Osteocyte (in vitro differentiated cells): ENCODE measurements around the gene TAP2. TPM values are rescaled to one million over a fixed set of nuclear protein-coding genes. Genes with fewer than 3 reads are reported as not detected.

Experiments
- DNase-seq: peaks from one replicate; pipeline ENCODE4 v3.0.0; 2021; ENCODE audit warnings: mixed read lengths; ENCODE audit not compliant: unreplicated experiment; ENCODE audit errors: extremely low spot score
- H3K27ac Mint-ChIP-seq: one replicate; pipeline ENCODE4 v1.8.0; 2021; ENCODE audit warnings: mild to moderate bottlenecking, mixed read lengths; ENCODE audit not compliant: unreplicated experiment
- H3K27me3 Mint-ChIP-seq: one replicate; pipeline ENCODE4 v1.8.0; 2021; ENCODE audit warnings: mixed read lengths; ENCODE audit not compliant: unreplicated experiment
- H3K36me3 Mint-ChIP-seq: one replicate; pipeline ENCODE4 v1.8.0; 2021; ENCODE audit warnings: mixed read lengths; ENCODE audit not compliant: unreplicated experiment
- H3K4me1 Mint-ChIP-seq: one replicate; pipeline ENCODE4 v1.8.0; 2021; ENCODE audit warnings: mixed read lengths; ENCODE audit not compliant: unreplicated experiment
- H3K4me3 Mint-ChIP-seq: one replicate; pipeline ENCODE4 v1.8.0; 2021; ENCODE audit warnings: mild to moderate bottlenecking, moderate library complexity, mixed read lengths; ENCODE audit not compliant: unreplicated experiment
- H3K9me3 Mint-ChIP-seq: one replicate; pipeline ENCODE4 v1.8.0; 2021; ENCODE audit warnings: mixed read lengths; ENCODE audit not compliant: unreplicated experiment
- total RNA-seq: library from RNA; stranded (reverse); gene quantifications from 2 replicates; pipeline ENCODE4 v1.2.1, GENCODE V29; 2021
- TF ChIP-seq, protein P1 (sequence below): fragments of 200-600 bp; sonication (generic); IDR thresholded peaks from 2 replicates; pipeline ENCODE4 v1.5.0; 2021; ENCODE audit warnings: antibody characterized with exemption, mild to moderate bottlenecking, moderate library complexity

Gene TAP2
- total RNA-seq, 1 donor from 2014 or later: 51.9 TPM

DNA sequence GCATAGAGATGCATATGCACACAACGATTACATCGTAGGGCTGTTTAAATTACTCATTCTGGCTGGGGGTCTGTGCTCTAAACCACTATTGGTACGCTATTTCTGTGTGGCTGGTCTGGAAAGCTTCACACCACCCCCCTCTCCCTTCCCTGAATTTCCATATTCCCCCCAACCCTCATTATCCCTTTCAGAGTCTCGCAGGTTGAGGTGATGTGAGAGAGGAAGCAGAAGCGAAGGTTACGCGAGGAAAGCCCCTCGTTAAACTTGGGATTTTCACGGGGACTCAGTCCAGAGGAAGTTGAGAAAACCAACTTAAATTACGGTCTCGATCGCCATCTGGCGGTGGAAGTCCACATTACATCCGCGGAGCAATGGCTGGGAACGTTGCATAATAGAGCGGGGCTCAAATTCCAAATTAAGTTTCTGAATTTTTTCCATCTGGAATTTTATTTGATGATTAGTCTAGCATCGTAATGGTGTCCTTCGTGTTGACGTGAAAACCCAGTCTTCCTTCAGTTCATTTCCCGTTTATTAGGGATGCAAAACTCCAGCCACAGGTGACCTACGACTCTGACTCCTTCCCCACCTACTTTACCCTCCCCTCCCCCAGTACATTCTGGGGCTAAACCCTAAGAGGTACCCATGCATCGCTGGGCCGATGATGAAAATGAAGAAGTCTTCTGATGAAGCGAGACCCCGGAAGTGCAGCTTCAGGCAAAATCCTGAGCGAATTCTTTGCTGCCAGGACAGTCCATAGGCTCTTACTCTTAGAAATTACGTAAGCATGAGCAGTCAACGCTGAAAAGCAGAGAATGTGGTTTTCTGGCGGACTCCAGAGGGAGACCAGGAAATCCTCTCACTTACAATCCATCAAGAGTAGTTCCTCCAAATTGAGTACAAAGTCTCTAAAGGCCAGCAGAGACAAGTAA lies 41.4 kb downstream of the TAP2 start:
- Mint-ChIP-seq H3K27ac (no peak overlapping the region), H3K4me3 (peak overlapping the region; percentile 62), H3K36me3 (no peaks in the 10 kb centered on the region), H3K27me3 (peaks cover 79% of the 10 kb centered on the region), H3K9me3 (peaks cover 6% of the 10 kb centered on the region), H3K4me1 (peaks cover 4% of the 10 kb centered on the region)
- TF ChIP-seq, protein P1, sequence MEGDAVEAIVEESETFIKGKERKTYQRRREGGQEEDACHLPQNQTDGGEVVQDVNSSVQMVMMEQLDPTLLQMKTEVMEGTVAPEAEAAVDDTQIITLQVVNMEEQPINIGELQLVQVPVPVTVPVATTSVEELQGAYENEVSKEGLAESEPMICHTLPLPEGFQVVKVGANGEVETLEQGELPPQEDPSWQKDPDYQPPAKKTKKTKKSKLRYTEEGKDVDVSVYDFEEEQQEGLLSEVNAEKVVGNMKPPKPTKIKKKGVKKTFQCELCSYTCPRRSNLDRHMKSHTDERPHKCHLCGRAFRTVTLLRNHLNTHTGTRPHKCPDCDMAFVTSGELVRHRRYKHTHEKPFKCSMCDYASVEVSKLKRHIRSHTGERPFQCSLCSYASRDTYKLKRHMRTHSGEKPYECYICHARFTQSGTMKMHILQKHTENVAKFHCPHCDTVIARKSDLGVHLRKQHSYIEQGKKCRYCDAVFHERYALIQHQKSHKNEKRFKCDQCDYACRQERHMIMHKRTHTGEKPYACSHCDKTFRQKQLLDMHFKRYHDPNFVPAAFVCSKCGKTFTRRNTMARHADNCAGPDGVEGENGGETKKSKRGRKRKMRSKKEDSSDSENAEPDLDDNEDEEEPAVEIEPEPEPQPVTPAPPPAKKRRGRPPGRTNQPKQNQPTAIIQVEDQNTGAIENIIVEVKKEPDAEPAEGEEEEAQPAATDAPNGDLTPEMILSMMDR: peak; percentile 88
- no peak for DNase-seq

DNA sequence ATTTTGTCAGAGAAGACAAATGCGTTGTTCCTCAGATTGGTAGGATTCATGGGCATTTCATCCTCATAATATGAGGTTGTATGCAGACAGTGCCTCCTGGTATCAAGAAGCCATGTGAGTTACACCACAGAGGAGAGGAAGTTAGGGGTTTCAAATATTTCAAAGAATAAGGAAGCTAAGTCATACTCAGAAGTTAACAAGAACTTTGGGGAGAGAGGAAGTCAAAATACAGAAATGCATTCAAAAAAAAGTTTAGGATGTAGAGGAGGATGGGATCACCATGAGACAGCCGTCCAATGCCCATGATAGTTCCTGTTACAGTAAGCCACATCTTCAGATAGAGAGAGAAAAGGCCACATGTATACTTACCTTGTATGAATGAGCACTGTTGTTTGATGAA lies 44.0 kb downstream of the TAP2 start:
- DNase-seq: no peak
- Mint-ChIP-seq H3K27me3 (peaks cover 82% of the 10 kb centered on the region), H3K9me3 (peaks cover 6% of the 10 kb centered on the region), H3K27ac (no peak overlapping the region), H3K4me1 (peaks cover 4% of the 10 kb centered on the region), H3K4me3 (no peak overlapping the region), H3K36me3 (no peaks in the 10 kb centered on the region)
- TF ChIP-seq, protein P1: no peak

DNA sequence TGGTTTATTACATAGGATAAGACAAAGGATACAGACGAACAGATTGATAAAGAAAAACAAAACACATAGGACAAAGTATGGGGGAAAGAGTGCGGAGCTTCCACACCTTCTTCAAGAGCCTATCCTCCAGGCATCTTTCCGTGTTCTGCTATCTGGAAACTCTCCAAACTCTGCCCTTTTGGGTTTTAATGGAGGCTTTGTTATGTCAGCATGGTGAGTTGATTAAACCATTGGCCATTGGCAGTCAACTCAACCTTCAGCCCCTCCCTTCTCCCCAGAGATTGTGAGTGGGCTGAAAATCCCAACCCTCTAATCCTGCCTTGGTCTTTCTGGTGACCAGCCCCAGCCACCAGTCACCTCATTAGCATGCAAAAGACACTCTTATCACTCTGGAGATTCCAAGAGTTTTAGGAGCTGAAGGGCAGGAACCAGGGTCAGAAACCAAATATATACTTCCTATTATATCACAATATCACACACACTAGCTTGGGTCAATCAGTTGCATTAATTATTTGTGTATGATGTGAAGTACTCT lies 45.6 kb downstream of the TAP2 start:
- no peaks in the 10 kb centered on the region for H3K9me3 Mint-ChIP-seq
- no peaks in the 10 kb centered on the region for H3K36me3 Mint-ChIP-seq
- H3K27ac Mint-ChIP-seq: no peak overlapping the region
- H3K4me1 Mint-ChIP-seq: peaks cover 4% of the 10 kb centered on the region
- H3K27me3 Mint-ChIP-seq: peaks cover 81% of the 10 kb centered on the region
- DNase-seq: no peak
- TF ChIP-seq, protein P1: no peak
- H3K4me3 Mint-ChIP-seq: no peak overlapping the region

DNA sequence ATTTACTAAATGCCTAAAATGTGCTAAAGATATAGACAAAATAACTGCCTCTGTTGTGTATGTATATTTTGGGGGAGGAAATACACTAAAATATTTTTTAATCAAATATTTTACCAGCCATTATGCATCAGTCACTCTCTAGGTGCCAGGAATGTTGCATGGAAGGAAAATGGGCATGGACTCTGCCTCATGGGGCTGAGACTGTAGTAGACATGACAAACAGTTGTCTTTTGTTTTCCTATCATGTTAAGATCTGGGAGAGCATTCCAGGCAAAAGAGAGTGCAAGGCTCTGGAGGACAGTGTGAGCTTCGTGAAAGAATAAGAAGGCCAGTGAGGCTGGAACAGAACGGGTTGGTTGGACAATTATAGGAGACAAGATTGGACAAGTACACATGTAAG lies 48.2 kb downstream of the TAP2 start:
- peaks cover 82% of the 10 kb centered on the region for H3K27me3 Mint-ChIP-seq
- no peak overlapping the region for H3K27ac Mint-ChIP-seq
- no peaks in the 10 kb centered on the region for H3K4me1 Mint-ChIP-seq
- no peaks in the 10 kb centered on the region for H3K9me3 Mint-ChIP-seq
- TF ChIP-seq, protein P1: no peak
- H3K4me3 Mint-ChIP-seq: no peak overlapping the region
- DNase-seq: no peak
- no peaks in the 10 kb centered on the region for H3K36me3 Mint-ChIP-seq

Other genes starting within 250 kb of the TAP2 start
- not detected in 2 replicates for gene HLA-DRB1, start 248.9 kb downstream of the TAP2 start, total RNA-seq
- not detected in 2 replicates for gene HLA-DQA1, start 201.3 kb downstream of the TAP2 start, total RNA-seq
- gene HLA-DQB1, start 172.1 kb downstream of the TAP2 start, total RNA-seq: not detected in 2 replicates
- gene HLA-DQA2, start 97.3 kb downstream of the TAP2 start, total RNA-seq: not detected in 2 replicates
- not detected in 2 replicates for gene HLA-DQB2, start 75.2 kb downstream of the TAP2 start, total RNA-seq
- gene HLA-DOB, start 21.7 kb downstream of the TAP2 start, total RNA-seq: 0.24 and 0.57 TPM in 2 replicates
- 66.1 and 68.8 TPM in 2 replicates for gene PSMB8, start 5.3 kb upstream of the TAP2 start, total RNA-seq
- gene TAP1, start 15.0 kb upstream of the TAP2 start, total RNA-seq: 33.2 and 34.5 TPM in 2 replicates
- 20.8 and 26.2 TPM in 2 replicates for gene PSMB9, start 15.5 kb upstream of the TAP2 start, total RNA-seq
- not detected in 2 replicates for gene HLA-DMB, start 102.3 kb upstream of the TAP2 start, total RNA-seq
- gene HLA-DMA, start 114.4 kb upstream of the TAP2 start, total RNA-seq: 1.3 and 3.0 TPM in 2 replicates
- gene BRD2, start 129.9 kb upstream of the TAP2 start, total RNA-seq: 166 and 168 TPM in 2 replicates
- not detected in 2 replicates for gene HLA-DOA, start 170.9 kb upstream of the TAP2 start, total RNA-seq
- gene HLA-DPA1, start 234.9 kb upstream of the TAP2 start, total RNA-seq: 1.8 and 2.0 TPM in 2 replicates
- gene HLA-DPB1, start 237.3 kb upstream of the TAP2 start, total RNA-seq: 4.7 and 5.5 TPM in 2 replicates